DLD1 (cell line): ENCODE measurements around the gene SORL1.
"Not testable (repeated sequence)": the region's sequence is repeated elsewhere in the genome, so short reads cannot be mapped to it uniquely, and the experiment has no call there.

ENCODE experiments used
- in situ Hi-C: cut with HindIII; loops from 2 replicates; pipeline ENCODE4 v1.10.0; 2017; ENCODE audit warnings: low sequenced_read_pairs

Gene SORL1

GRCh38 chr11:121476379-121477032 is 24.4 kb downstream of the SORL1 start:
- in situ Hi-C loops, result no loop called here

- in situ Hi-C loops, result no loop called here
These were observed 26.2 kb downstream of the SORL1 start for GRCh38 chr11:121478226-121478894.

- in situ Hi-C loops, result no loop called here
These were observed 27.0 kb downstream of the SORL1 start for GRCh38 chr11:121478895-121479697.

- in situ Hi-C loops, result no loop called here
These were observed 27.7 kb downstream of the SORL1 start for GRCh38 chr11:121479698-121480238.

GRCh38 chr11:121481484-121482230 is 29.5 kb downstream of the SORL1 start:
- in situ Hi-C loops, result not testable (repeated sequence)

GRCh38 chr11:121482231-121483129 is 30.4 kb downstream of the SORL1 start:
- in situ Hi-C loops, result no loop called here

GRCh38 chr11:121483805-121484480 is 31.8 kb downstream of the SORL1 start:
- in situ Hi-C loops, result no loop called here

- in situ Hi-C loops, result loop anchor here (5.0 kb wide), 1 partner anchor 77 kb away; no protein-coding TSS in a partner anchor
These were observed 33.1 kb downstream of the SORL1 start for GRCh38 chr11:121485216-121485615.

- in situ Hi-C loops, result loop anchor here (5.0 kb wide), 1 partner anchor 76 kb away; no protein-coding TSS in a partner anchor
These were observed 33.9 kb downstream of the SORL1 start for GRCh38 chr11:121486054-121486453.

- in situ Hi-C loops, result loop anchor here (5.0 kb wide), 1 partner anchor 75 kb away; no protein-coding TSS in a partner anchor
These were observed 35.1 kb downstream of the SORL1 start for GRCh38 chr11:121487191-121487590.

- in situ Hi-C loops, result loop anchor here (5.0 kb wide), 1 partner anchor 74 kb away; no protein-coding TSS in a partner anchor
These were observed 36.1 kb downstream of the SORL1 start for GRCh38 chr11:121488170-121488569.

GRCh38 chr11:121488641-121489040 is 36.5 kb downstream of the SORL1 start:
- in situ Hi-C loops, result loop anchor here (5.0 kb wide), 1 partner anchor 74 kb away; no protein-coding TSS in a partner anchor

- in situ Hi-C loops, result loop anchor here (5.0 kb wide), 1 partner anchor 72 kb away; no protein-coding TSS in a partner anchor
These were observed 37.7 kb downstream of the SORL1 start for GRCh38 chr11:121489823-121490222.

- in situ Hi-C loops, result no loop called here
These were observed 42.4 kb downstream of the SORL1 start for GRCh38 chr11:121494355-121495099.

GRCh38 chr11:121497176-121497998 is 45.3 kb downstream of the SORL1 start:
- in situ Hi-C loops, result no loop called here

- in situ Hi-C loops, result no loop called here
These were observed 47.3 kb downstream of the SORL1 start for GRCh38 chr11:121499405-121499804.

GRCh38 chr11:121500275-121500674 is 48.2 kb downstream of the SORL1 start:
- in situ Hi-C loops, result no loop called here
